T follicular helper cell (primary cell): Measurements from ENCODE around the gene KHDRBS2.

Source experiments
- DNase-seq: peaks from one replicate; pipeline ENCODE4 v3.0.0-alpha.2; 2020; ENCODE audit warnings: low read depth

Gene KHDRBS2

GRCh38 chr6:62175195-62175594, 110.8 kb downstream of the KHDRBS2 start:
- no peak for DNase-seq

- DNase-seq: no peak
Measured at GRCh38 chr6:62174548-62174947, 111.5 kb downstream of the KHDRBS2 start.

- no peak for DNase-seq
Measured at GRCh38 chr6:62167736-62168135, 118.3 kb downstream of the KHDRBS2 start.

GRCh38 chr6:62162858-62163257, 123.2 kb downstream of the KHDRBS2 start:
- DNase-seq: no peak

- DNase-seq: no peak
Measured at GRCh38 chr6:62152796-62153195, 133.2 kb downstream of the KHDRBS2 start.

- no peak for DNase-seq
Measured at GRCh38 chr6:62150048-62150663, 135.9 kb downstream of the KHDRBS2 start.

- no peak for DNase-seq
Measured at GRCh38 chr6:62146954-62147853, 138.8 kb downstream of the KHDRBS2 start.

- DNase-seq: no peak
Measured at GRCh38 chr6:62129127-62129526, 156.9 kb downstream of the KHDRBS2 start.

GRCh38 chr6:62119401-62119800, 166.6 kb downstream of the KHDRBS2 start:
- no peak for DNase-seq

- DNase-seq: no peak
Measured at GRCh38 chr6:62103186-62103859, 182.7 kb downstream of the KHDRBS2 start.

GRCh38 chr6:62102387-62102786, 183.6 kb downstream of the KHDRBS2 start:
- DNase-seq: no peak

GRCh38 chr6:62090442-62091229, 195.4 kb downstream of the KHDRBS2 start:
- no peak for DNase-seq

- DNase-seq: no peak
Measured at GRCh38 chr6:62089781-62090180, 196.2 kb downstream of the KHDRBS2 start.

- no peak for DNase-seq
Measured at GRCh38 chr6:62086047-62086446, 200.0 kb downstream of the KHDRBS2 start.

- no peak for DNase-seq
Measured at GRCh38 chr6:62075869-62076268, 210.2 kb downstream of the KHDRBS2 start.

- DNase-seq: no peak
Measured at GRCh38 chr6:62059901-62060300, 226.1 kb downstream of the KHDRBS2 start.

- no peak for DNase-seq
Measured at GRCh38 chr6:62057300-62057699, 228.7 kb downstream of the KHDRBS2 start.

GRCh38 chr6:62045502-62045901, 240.5 kb downstream of the KHDRBS2 start:
- DNase-seq: no peak

GRCh38 chr6:62043084-62043483, 242.9 kb downstream of the KHDRBS2 start:
- no peak for DNase-seq

GRCh38 chr6:62042429-62042828, 243.6 kb downstream of the KHDRBS2 start:
- no peak for DNase-seq

- no peak for DNase-seq
Measured at GRCh38 chr6:62039605-62040004, 246.4 kb downstream of the KHDRBS2 start.

GRCh38 chr6:62037445-62037844, 248.6 kb downstream of the KHDRBS2 start:
- no peak for DNase-seq
